ENCODE data around the gene FKBP4.

Gene FKBP4

GRCh38 chr12:2805143-2805520, 10.4 kb downstream of the FKBP4 start:
- no peak for DNase-seq (ENCODE audit: low read depth)
- H3K4me3 ChIP-seq (ENCODE audit: low read depth, low read length) = no peak overlapping the region

DNA sequence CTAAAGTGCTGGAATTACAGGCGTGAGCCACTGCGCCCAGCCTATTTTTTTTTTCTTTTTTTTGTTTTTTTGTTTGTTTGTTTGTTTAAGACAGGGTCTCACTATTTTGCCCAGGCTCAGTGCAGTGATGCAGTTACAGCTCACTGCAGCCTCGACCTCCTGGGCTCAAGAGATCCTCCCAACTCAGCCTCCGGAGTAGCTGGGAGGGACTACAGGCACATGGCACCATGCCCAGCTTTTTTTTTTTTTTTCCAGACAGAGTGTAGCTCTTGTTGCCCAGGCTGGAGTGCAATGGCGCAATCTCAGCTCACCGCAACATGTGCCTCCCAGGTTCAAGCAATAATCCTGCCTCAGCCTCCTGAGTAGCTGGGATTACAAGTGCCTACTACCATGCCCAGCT, 11.9 kb downstream of the FKBP4 start:
- H3K4me3 ChIP-seq (ENCODE audit: low read depth, low read length) = no peak overlapping the region
- no peak for DNase-seq (ENCODE audit: low read depth)

- H3K4me3 ChIP-seq (ENCODE audit: low read depth, low read length) = peak overlapping the region; percentile 67
- DNase-seq (ENCODE audit: low read depth) = no peak
Measured at GRCh38 chr12:2811801-2812200, 17.0 kb downstream of the FKBP4 start.

DNA sequence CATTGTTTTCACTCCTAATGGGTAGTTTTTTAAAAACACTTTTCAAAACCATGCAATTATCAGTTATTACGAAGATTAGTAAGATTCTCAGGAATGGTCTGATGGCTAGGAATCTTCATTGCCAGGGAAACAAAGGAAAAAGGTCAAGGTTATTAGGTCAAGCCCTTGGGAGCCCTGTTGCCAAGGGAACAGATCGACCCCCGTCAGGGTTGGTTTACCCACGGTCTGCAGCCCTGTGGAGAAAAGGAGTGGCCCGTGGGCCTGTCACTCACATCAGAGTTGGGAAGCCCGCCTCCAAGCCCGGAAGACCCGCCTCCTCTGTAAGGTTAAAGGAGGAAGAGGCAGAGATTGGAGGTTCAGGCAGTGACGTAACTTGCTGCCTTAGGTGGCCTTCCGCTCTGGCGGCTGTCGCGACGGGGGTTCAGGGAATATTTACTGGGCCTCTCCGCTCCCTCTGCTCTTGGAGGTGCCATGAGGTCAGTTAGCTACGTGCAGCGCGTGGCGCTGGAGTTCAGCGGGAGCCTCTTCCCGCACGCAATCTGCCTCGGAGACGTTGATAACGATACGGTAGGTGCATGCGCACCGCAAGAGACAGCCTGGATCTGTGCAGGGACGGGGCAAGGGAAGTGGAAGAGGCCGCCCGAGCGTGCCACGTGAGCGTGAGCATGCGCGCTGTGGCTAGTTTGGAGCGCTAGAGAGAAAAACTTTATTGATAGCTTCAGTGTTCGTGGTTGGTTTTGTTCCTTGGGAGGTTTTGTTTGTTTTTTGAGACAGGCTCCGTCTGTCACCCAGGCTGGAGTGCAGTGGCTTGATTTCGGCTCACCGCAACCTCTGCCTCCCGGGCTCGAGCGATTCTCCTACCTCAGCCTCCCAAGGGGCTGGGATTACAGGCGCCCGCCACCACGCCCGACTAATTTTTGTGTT, 17.8 kb downstream of the FKBP4 start, which contains the start of gene ITFG2:
TSS of gene ITFG2 (plus strand) at position 379 of the 924 bp plus-strand sequence. CDS start at position 472, 93 bp downstream.
- peak within 1 kb of the TSS; percentile 67 for H3K4me3 ChIP-seq (ENCODE audit: low read depth, low read length)
- peak; percentile 94 for DNase-seq (ENCODE audit: low read depth)

DNA sequence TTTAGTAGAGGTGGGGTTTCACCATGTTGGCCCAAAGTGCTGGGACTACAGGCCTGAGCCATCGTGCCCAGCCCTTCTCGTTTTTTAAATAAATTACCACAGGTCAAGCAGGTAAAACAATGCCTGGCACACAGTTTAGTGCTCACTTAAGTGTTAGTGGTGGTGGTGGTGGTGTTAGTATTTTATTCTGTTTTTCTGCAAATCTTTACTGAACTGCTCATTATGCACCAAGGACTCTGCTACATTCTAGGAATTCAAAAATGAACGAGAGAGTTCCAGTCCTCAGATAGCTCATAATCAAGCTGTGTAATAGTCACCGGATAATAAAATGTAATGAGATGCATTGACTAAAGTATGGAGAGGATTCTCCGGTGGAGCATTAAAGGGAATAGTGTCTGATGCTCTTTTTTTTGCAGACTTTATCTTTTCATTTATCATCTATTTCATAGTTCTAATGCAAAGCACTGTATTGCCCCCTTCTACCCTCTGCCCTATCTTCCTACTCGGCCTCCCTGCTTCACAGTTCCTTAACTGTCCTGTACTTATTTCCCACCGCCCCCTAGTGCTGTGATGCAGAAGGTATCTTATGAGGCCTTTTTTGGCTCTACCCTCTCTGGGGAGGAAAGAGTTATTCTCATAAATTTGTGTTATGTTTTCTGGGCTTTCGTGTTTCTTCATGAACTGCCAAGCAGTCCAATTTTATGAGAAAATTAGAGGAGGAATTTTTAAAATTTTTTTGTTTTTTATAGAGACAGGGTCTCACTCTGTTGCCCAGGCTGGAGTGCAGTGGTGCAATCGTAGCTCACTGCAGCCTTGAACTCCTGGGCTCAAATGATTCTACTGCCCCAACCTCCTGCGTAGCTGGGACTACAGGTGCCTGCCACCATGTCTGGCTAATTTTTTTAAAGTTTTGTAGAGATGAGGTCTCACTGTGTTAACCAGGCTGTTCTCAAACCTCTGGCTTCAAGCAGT, 18.7 kb downstream of the FKBP4 start:
- DNase-seq (ENCODE audit: low read depth) = no peak

DNA sequence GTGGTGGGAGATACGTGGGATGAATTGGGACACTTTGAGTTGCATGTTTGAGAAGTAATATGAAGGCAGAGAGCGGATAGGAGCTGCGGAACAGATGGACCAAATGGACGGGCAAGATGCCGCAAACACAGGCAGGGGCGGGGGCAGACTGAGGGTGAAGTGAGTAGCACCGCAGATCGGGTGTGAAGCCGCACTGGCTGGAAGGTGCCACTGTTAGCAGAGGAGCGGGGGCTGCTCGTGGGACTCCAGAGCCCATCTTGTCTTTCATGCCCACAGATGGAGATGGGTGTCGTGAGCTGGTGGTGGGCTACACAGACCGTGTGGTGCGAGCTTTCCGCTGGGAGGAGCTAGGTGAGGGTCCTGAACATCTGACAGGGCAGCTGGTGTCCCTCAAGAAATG, 25.0 kb downstream of the FKBP4 start:
- DNase-seq (ENCODE audit: low read depth) = no peak
- no peak overlapping the region for H3K4me3 ChIP-seq (ENCODE audit: low read depth, low read length)

More for the DNA sequence above, 18.7 kb downstream of the FKBP4 start:
- peak overlapping the region; percentile 67 for H3K4me3 ChIP-seq (ENCODE audit: low read depth, low read length)

- no peak overlapping the region for H3K4me3 ChIP-seq (ENCODE audit: low read depth, low read length)
- no peak for DNase-seq (ENCODE audit: low read depth)
Measured at GRCh38 chr12:2820432-2820831, 25.7 kb downstream of the FKBP4 start.

DNA sequence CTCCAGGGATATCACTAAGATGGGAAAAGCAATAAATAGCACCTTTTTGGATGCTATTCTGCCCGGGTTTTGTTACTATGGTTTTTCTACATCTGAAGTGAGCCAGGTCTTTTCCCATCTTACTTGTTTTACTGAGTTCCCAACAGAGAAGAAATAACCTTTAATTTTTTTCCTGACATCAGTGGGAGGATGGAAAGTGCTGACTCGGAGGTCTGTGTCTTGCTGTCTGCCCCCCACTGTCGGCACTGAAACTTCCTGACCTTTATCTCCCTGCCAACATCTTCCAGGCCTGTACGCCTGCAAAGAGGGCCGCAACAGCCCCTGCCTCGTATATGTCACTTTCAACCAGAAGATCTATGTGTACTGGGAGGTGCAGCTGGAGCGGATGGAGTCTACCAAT, 28.7 kb downstream of the FKBP4 start:
- no peak for DNase-seq (ENCODE audit: low read depth)

GRCh38 chr12:2824541-2824940, 29.8 kb downstream of the FKBP4 start:
- no peak for DNase-seq (ENCODE audit: low read depth)
- H3K4me3 ChIP-seq (ENCODE audit: low read depth, low read length) = no peak overlapping the region

More for the DNA sequence above, 28.7 kb downstream of the FKBP4 start:
- no peak overlapping the region for H3K4me3 ChIP-seq (ENCODE audit: low read depth, low read length)

DNA sequence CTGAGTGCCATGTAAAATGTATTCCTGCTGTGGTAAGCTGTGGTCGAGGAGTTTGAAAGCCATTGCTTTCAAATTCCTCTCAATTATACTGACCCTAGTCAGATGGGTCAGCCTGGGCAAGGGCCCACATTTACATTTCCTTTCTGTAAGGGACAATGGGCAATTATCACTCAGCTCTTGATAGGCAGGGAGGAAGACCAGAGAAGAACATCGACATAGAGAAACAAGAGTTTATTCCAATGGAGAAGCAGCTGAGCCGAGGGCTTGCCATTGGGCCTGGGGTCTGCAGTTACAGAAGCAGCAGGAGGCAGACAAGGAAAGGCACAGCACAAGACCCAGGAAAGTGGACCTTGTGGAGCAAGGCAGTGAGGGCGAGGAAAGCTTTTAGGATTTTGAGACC, 30.4 kb downstream of the FKBP4 start:
- DNase-seq (ENCODE audit: low read depth) = no peak
- H3K4me3 ChIP-seq (ENCODE audit: low read depth, low read length) = no peak overlapping the region

DNA sequence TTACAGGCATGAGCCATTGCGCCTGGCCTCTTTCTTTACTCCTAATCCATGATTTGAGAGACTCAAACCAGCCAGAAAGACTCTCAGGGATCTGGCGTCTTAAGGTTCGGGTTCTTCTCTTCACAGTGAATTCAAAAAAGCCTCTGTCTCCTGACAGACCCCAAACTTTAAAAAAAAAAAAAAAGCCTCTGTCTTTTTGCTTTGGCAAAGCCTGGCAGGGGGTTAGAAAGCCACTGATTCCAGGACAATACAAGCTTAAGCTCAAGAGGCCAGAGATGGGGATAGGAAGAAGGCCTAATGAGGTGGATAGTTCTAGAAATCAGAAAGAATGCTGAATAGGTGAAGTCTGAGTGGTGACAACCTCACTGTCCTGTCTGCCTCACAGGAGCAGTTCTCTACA, 31.3 kb downstream of the FKBP4 start:
- DNase-seq (ENCODE audit: low read depth) = no peak
- H3K4me3 ChIP-seq (ENCODE audit: low read depth, low read length) = no peak overlapping the region

- no peak for DNase-seq (ENCODE audit: low read depth)
- H3K4me3 ChIP-seq (ENCODE audit: low read depth, low read length) = no peak overlapping the region
Measured at GRCh38 chr12:2826721-2827515, 32.1 kb downstream of the FKBP4 start.

GRCh38 chr12:2829275-2829674, 34.5 kb downstream of the FKBP4 start:
- DNase-seq (ENCODE audit: low read depth) = no peak

GRCh38 chr12:2832550-2833127, 37.9 kb downstream of the FKBP4 start:
- H3K4me3 ChIP-seq (ENCODE audit: low read depth, low read length) = no peak overlapping the region
- no peak for DNase-seq (ENCODE audit: low read depth)

More at GRCh38 chr12:2829275-2829674, 34.5 kb downstream of the FKBP4 start:
- H3K4me3 ChIP-seq (ENCODE audit: low read depth, low read length) = no peak overlapping the region

GRCh38 chr12:2833327-2833726, 38.6 kb downstream of the FKBP4 start:
- no peak for DNase-seq (ENCODE audit: low read depth)
- no peak overlapping the region for H3K4me3 ChIP-seq (ENCODE audit: low read depth, low read length)

DNA sequence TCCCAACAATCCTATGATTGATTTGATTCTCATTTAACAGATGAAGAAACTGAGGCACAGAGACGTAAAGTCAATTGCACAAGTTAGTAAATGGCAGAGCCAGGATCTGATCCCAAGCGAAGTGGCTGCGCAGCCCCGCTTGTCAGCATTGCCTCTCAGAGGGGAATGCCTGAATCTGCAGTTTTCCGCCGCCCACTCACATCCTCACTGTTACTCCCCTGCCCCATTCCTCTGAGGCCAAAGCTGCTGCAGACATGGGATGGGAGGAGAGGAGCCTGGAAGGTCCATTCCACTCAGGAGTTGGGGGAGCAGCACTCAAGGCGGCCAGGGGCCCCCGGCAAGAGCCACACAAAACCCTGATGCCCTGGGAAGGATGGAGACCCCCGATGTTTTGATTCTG, 39.0 kb downstream of the FKBP4 start:
- DNase-seq (ENCODE audit: low read depth) = no peak
- no peak overlapping the region for H3K4me3 ChIP-seq (ENCODE audit: low read depth, low read length)

GRCh38 chr12:2834581-2835491, 40.1 kb downstream of the FKBP4 start, which contains the start of gene NRIP2:
TSS of gene NRIP2 (minus strand) at chr12:2835035. CDS start at chr12:2834983, 52 bp downstream.
- peak; percentile 61 for DNase-seq (ENCODE audit: low read depth)
- peak within 1 kb of the TSS; percentile 17 for H3K4me3 ChIP-seq (ENCODE audit: low read depth, low read length)
